SJCRH30 (cell line): Measurements from ENCODE around the gene TEAD4. TPM values are rescaled to one million over a fixed set of nuclear protein-coding genes. Genes with fewer than 3 reads are reported as not detected.

Experiments
- DNase-seq, 2 experiments: peaks; one replicate each; pipeline ENCODE4 v3.0.0-alpha.2; 2015 to 2020
- H3K27ac ChIP-seq: fragments of 250-450 bp; sonication (Bioruptor Pico); 2 replicates; pipeline ENCODE4 v1.5.1; 2020; ENCODE audit warnings: mild to moderate bottlenecking, moderate library complexity
- H3K27me3 ChIP-seq: fragments of 250-450 bp; sonication (Bioruptor Pico); 2 replicates; pipeline ENCODE4 v1.5.1; 2020; ENCODE audit warnings: mild to moderate bottlenecking, moderate library complexity
- H3K36me3 ChIP-seq: fragments of 250-450 bp; sonication (Bioruptor Pico); 2 replicates; pipeline ENCODE4 v1.5.1; 2020; ENCODE audit warnings: mild to moderate bottlenecking, moderate library complexity
- H3K4me1 ChIP-seq: fragments of 250-450 bp; sonication (Bioruptor Pico); 2 replicates; pipeline ENCODE4 v1.5.1; 2020; ENCODE audit warnings: mild to moderate bottlenecking, moderate library complexity
- H3K4me3 ChIP-seq: fragments of 250-450 bp; sonication (Bioruptor Pico); 2 replicates; pipeline ENCODE4 v1.5.1; 2020; ENCODE audit warnings: mild to moderate bottlenecking, moderate library complexity
- H3K9me3 ChIP-seq: fragments of 250-450 bp; sonication (Bioruptor Pico); replicated peaks from 2 replicates; pipeline ENCODE4 v1.5.1; 2020; ENCODE audit warnings: mild to moderate bottlenecking, moderate library complexity
- total RNA-seq: library from RNA; depleted of rRNA; stranded (reverse); fragments of >200 nt; shearing (Covaris generic); gene quantifications from 2 replicates; pipeline ENCODE4 v1.2.3, GENCODE V29; 2014; rRNA removed

Gene TEAD4
- total RNA-seq = 58.2 and 59.0 TPM in 2 replicates

DNA sequence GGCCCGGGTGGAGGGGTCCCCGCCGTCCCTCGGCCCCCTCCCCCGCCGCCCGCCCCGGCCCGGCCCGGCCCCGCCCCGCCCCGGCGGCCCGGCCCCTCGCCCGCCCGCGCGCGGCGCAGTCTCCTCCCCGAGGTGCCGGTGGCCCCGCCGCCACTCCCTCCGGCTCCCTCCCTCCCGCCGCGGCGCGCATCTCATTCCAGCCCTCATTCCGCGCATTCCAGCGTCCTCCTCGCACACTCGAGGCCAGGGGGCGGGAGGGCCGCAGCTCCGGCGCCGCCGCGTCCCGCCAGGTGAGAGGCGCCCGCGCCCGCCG is at the start of gene TEAD4:
TSS of gene TEAD4 (plus strand) at position 206 of the 313 bp plus-strand sequence.
- Histone ChIP-seq H3K4me3 (peak within 1 kb of the TSS; percentile 83), H3K36me3 (no peaks in the 10 kb centered on the region), H3K9me3 (no peaks in the 10 kb centered on the region), H3K27me3 (no peaks in the 10 kb centered on the region), H3K4me1 (peaks cover 22% of the 10 kb centered on the region), H3K27ac (peak within 1 kb of the TSS; percentile 73)
- DNase-seq = peak; percentile 81 to 87

- Histone ChIP-seq H3K4me3 (no peak overlapping the region), H3K36me3 (peaks cover 36% of the 10 kb centered on the region), H3K4me1 (no peaks in the 10 kb centered on the region), H3K27me3 (no peaks in the 10 kb centered on the region), H3K27ac (no peak overlapping the region), H3K9me3 (no peaks in the 10 kb centered on the region)
- no peak for DNase-seq
Measured at GRCh38 chr12:2912216-2912575, 47.0 kb upstream of the TEAD4 start.

GRCh38 chr12:2919249-2919648 is 39.9 kb upstream of the TEAD4 start:
- Histone ChIP-seq H3K27me3 (no peaks in the 10 kb centered on the region), H3K4me3 (no peak overlapping the region), H3K27ac (no peak overlapping the region), H3K36me3 (peaks cover 56% of the 10 kb centered on the region), H3K9me3 (no peaks in the 10 kb centered on the region), H3K4me1 (no peaks in the 10 kb centered on the region)
- DNase-seq = no peak

GRCh38 chr12:2922329-2922728 is 36.9 kb upstream of the TEAD4 start:
- Histone ChIP-seq H3K27ac (no peak overlapping the region), H3K4me3 (no peak overlapping the region), H3K9me3 (no peaks in the 10 kb centered on the region), H3K27me3 (no peaks in the 10 kb centered on the region), H3K4me1 (no peaks in the 10 kb centered on the region), H3K36me3 (peaks cover 62% of the 10 kb centered on the region)
- DNase-seq = no peak

GRCh38 chr12:2923057-2923456 is 36.1 kb upstream of the TEAD4 start:
- Histone ChIP-seq H3K27ac (no peak overlapping the region), H3K4me3 (no peak overlapping the region), H3K9me3 (no peaks in the 10 kb centered on the region), H3K36me3 (peaks cover 65% of the 10 kb centered on the region), H3K27me3 (no peaks in the 10 kb centered on the region), H3K4me1 (no peaks in the 10 kb centered on the region)
- no peak for DNase-seq

DNA sequence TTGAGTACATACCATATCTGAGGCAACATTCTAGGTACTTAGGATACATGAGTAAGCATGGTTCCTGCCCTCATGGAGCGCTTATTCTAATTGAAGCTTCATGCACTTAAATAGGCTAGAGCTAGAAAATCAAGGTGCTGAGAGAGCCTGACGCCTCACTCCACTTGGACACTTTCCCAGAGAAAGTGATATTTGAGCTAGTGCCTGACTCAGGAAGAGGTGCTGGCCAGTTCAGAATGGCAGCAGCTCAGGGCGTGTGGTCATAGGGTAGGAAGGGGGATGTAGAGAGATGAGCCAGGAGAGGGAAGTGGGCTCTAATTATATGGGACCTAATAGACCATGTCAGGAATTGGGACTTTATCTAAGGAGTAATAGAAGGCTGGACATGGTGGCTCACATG is 35.2 kb upstream of the TEAD4 start:
- H3K4me1 ChIP-seq = no peaks in the 10 kb centered on the region
- no peak overlapping the region for H3K4me3 ChIP-seq
- no peaks in the 10 kb centered on the region for H3K27me3 ChIP-seq
- H3K36me3 ChIP-seq = peaks cover 71% of the 10 kb centered on the region
- no peak for DNase-seq
- no peak overlapping the region for H3K27ac ChIP-seq
- no peaks in the 10 kb centered on the region for H3K9me3 ChIP-seq

DNA sequence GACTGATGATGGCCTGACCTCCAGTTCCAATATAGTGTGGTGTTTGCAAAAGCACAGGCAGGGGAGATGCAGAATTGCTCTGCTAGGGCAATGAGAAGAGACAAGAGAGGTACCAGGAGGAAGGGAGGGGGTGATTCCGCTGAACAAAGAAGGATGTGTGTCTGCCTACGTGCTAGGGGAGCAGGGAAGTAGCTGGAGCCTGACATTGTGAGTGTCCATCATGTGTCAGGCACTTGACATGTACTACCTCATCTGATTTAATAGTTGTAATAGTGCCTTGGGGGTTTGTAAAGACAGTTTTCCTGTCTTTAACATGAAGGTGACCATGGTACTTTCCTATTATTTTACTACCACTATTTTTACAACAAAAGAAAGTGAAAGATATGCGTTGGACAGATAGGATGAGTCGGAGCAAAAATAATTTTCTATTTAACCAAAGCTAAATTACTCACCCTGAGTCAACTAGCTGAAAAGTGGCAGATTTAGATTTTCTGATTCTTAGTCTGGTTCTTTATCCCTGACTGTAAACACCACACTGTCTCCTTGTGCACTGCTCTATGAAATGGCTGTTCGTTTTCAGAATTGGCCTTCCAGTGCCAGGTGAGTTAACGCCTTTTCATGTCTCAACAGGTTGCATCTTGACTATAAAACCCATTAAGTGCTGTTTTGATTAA is 33.7 kb upstream of the TEAD4 start:
- no peak for DNase-seq
- H3K27me3 ChIP-seq = no peaks in the 10 kb centered on the region
- H3K4me3 ChIP-seq = no peak overlapping the region
- no peak overlapping the region for H3K27ac ChIP-seq
- no peaks in the 10 kb centered on the region for H3K4me1 ChIP-seq
- no peaks in the 10 kb centered on the region for H3K9me3 ChIP-seq
- peaks cover 68% of the 10 kb centered on the region for H3K36me3 ChIP-seq

GRCh38 chr12:2930865-2931264 is 28.3 kb upstream of the TEAD4 start:
- no peaks in the 10 kb centered on the region for H3K4me1 ChIP-seq
- no peak overlapping the region for H3K27ac ChIP-seq
- peaks cover 62% of the 10 kb centered on the region for H3K36me3 ChIP-seq
- no peak for DNase-seq
- no peaks in the 10 kb centered on the region for H3K9me3 ChIP-seq
- no peaks in the 10 kb centered on the region for H3K27me3 ChIP-seq
- no peak overlapping the region for H3K4me3 ChIP-seq

DNA sequence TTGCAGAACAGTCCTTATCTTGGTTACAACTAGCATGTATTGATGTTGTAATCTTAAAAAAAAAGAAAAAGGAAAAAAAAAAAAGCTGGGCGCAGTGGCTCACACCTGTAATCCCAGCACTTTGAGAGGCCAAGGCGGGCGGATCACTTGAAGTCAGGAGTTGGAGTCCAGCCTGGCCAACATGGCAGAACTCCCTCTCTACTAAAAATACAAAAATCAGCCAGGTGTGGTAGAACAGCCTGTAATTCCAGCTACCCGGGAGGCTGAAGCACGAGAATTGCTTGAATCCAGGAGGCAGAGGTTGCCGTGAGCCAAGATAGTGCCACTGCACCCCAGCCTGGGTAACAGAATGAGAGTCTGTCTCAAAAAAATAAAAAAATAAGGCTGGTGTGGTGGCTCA is 25.6 kb upstream of the TEAD4 start:
- Histone ChIP-seq H3K4me3 (no peak overlapping the region), H3K27ac (no peak overlapping the region), H3K4me1 (no peaks in the 10 kb centered on the region), H3K27me3 (no peaks in the 10 kb centered on the region), H3K36me3 (peaks cover 65% of the 10 kb centered on the region), H3K9me3 (no peaks in the 10 kb centered on the region)
- DNase-seq = no peak

DNA sequence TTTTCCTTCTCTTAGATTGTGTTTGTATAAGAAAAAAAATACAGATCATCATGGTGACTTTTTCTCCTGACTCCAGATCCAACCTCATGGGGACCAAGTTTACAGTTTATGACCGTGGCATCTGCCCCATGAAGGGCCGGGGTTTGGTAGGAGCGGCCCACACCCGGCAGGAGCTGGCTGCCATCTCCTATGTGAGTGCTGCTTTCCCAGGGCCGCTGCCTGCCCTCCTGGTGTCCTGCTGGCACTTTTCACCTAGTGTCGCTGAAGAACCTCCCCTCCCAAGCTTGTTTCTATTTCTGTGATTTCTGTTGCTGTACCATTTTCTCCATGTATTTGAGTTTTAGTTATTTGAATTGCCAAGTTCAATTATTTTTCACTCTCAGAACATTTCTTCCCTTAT is 24.8 kb upstream of the TEAD4 start:
- no peak overlapping the region for H3K27ac ChIP-seq
- no peaks in the 10 kb centered on the region for H3K27me3 ChIP-seq
- H3K4me3 ChIP-seq = no peak overlapping the region
- H3K4me1 ChIP-seq = no peaks in the 10 kb centered on the region
- H3K9me3 ChIP-seq = no peaks in the 10 kb centered on the region
- H3K36me3 ChIP-seq = peaks cover 67% of the 10 kb centered on the region
- DNase-seq = no peak

DNA sequence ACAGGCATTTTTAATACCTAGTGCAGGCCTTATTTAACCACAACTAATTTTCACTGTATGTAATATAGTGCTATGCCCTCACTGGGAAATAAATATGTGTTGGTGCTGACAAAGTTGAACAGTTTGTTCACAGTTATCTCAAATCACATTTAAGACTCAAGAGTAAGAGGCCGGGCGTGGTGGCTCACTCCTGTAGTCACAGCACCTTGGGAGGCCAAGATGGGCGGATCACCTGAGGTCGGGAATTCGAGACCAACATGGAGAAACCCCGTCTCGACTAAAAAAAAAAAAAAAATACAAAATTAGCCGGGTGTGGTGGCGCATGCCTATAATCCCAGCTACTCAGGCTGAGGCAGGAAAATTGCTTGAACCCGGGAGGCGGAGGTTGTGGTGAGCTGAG is 22.9 kb upstream of the TEAD4 start:
- Histone ChIP-seq H3K4me1 (no peaks in the 10 kb centered on the region), H3K36me3 (peaks cover 61% of the 10 kb centered on the region), H3K27me3 (no peaks in the 10 kb centered on the region), H3K9me3 (no peaks in the 10 kb centered on the region), H3K4me3 (no peak overlapping the region), H3K27ac (no peak overlapping the region)
- no peak for DNase-seq

- Histone ChIP-seq H3K36me3 (peaks cover 51% of the 10 kb centered on the region), H3K27me3 (no peaks in the 10 kb centered on the region), H3K4me1 (no peaks in the 10 kb centered on the region), H3K27ac (no peak overlapping the region), H3K9me3 (no peaks in the 10 kb centered on the region), H3K4me3 (no peak overlapping the region)
- no peak for DNase-seq
Measured at GRCh38 chr12:2937500-2937899, 21.7 kb upstream of the TEAD4 start.

- H3K27ac ChIP-seq = no peak overlapping the region
- H3K27me3 ChIP-seq = no peaks in the 10 kb centered on the region
- DNase-seq = no peak
- H3K4me1 ChIP-seq = no peaks in the 10 kb centered on the region
- peaks cover 44% of the 10 kb centered on the region for H3K36me3 ChIP-seq
- H3K9me3 ChIP-seq = no peaks in the 10 kb centered on the region
- no peak overlapping the region for H3K4me3 ChIP-seq
Measured at GRCh38 chr12:2939191-2939590, 20.0 kb upstream of the TEAD4 start.

DNA sequence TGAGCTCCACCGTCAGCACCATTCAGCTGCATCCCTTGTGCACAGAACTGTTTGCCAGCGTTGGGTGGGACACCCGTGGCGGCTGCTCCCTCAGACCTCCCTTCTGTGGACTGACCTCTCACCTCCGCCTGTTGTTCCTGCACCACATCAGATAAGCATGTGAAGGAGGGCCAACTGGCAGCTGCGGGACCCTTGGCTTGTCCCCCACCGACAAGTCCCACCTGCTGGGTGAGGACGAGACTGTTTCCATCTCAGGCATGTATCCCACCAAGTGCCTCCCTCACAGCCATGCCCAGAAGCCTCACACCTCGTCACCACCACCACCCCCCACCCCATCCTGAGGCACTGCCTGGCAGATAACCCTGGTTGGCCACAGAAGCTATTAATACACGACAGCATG is 18.6 kb upstream of the TEAD4 start:
- no peaks in the 10 kb centered on the region for H3K27me3 ChIP-seq
- no peaks in the 10 kb centered on the region for H3K9me3 ChIP-seq
- H3K4me3 ChIP-seq = no peak overlapping the region
- peaks cover 32% of the 10 kb centered on the region for H3K36me3 ChIP-seq
- DNase-seq = no peak
- no peak overlapping the region for H3K27ac ChIP-seq
- no peaks in the 10 kb centered on the region for H3K4me1 ChIP-seq

DNA sequence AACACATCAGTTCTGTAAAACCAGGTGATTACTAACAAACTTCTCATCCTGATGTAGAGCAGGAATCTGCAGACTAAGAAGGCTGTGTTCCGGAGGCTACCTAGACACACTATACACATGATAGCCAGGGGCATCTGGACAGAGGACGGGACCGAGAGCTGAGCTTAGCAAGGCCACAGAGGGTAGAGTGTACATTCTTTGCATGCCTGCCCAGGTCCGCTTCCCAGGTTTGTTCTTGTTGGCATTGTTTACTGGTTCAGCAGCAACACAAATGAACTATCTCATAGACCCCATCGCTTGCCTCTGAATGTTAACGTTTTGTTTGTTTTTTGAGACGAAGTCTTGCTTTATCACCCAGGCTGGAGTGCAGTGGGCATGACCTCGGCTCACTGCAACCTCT is 17.7 kb upstream of the TEAD4 start:
- Histone ChIP-seq H3K27me3 (no peaks in the 10 kb centered on the region), H3K9me3 (no peaks in the 10 kb centered on the region), H3K36me3 (peaks cover 25% of the 10 kb centered on the region), H3K4me3 (no peak overlapping the region), H3K27ac (no peak overlapping the region), H3K4me1 (no peaks in the 10 kb centered on the region)
- no peak for DNase-seq

- Histone ChIP-seq H3K9me3 (no peaks in the 10 kb centered on the region), H3K36me3 (peaks cover 8% of the 10 kb centered on the region), H3K27ac (no peak overlapping the region), H3K4me3 (no peak overlapping the region), H3K27me3 (no peaks in the 10 kb centered on the region), H3K4me1 (peaks cover 3% of the 10 kb centered on the region; the same call in 1 of the 2 replicates)
- peak in 1 of 2 experiments; percentile 54 for DNase-seq
Measured at GRCh38 chr12:2944401-2945047, 14.7 kb upstream of the TEAD4 start.
